Colonic mucosa (tissue), 4 donors: ENCODE results near the gene RAD51B. TPM values are rescaled to one million over a fixed set of nuclear protein-coding genes. Genes with fewer than 3 reads are reported as not detected.

Experiments used
- DNase-seq: peaks from one replicate; pipeline ENCODE4 v3.0.0-alpha.2; 2020
- H3K27ac ChIP-seq: fragments of 200-600 bp; one replicate; pipeline ENCODE4 v1.8.0; 2021
- H3K27me3 ChIP-seq: fragments of 200-600 bp; one replicate; pipeline ENCODE4 v1.8.0; 2021
- H3K36me3 ChIP-seq: fragments of 200-600 bp; one replicate; pipeline ENCODE4 v1.8.0; 2021
- H3K4me1 ChIP-seq: fragments of 200-600 bp; one replicate; pipeline ENCODE4 v1.8.0; 2021; ENCODE audit warnings: mild to moderate bottlenecking
- H3K4me3 ChIP-seq: fragments of 200-600 bp; one replicate; pipeline ENCODE4 v1.8.0; 2021
- H3K9ac ChIP-seq, 2 donors: one replicate each; pipeline ENCODE4 v1.7.0; 2013; ENCODE audit warnings: control low read depth in 2 of 2, low read depth in 2 of 2, low read length in 2 of 2
- H3K9me3 ChIP-seq: fragments of 200-600 bp; one replicate; pipeline ENCODE4 v1.8.0; 2021
- CTCF ChIP-seq: fragments of 200-600 bp; IDR thresholded peaks from one replicate; pipeline ENCODE4 v1.8.0; 2022; ENCODE audit warnings: antibody characterized with exemption, mild to moderate bottlenecking
- intact Hi-C: fragments of 100-400 bp; cut with DNase I; formaldehyde crosslinking; loops from one replicate; pipeline ENCODE4 v1.14.1; 2022
- total RNA-seq, 2 donors: library from RNA; stranded (reverse); fragmentation: NEBNext Ultra II Directional in 1 of 2; extraction: Animal tissue kit (Norgen Biotek cat#: 25700) in 1 of 2; gene quantifications; one replicate each; pipeline ENCODE4 v1.2.1, GENCODE V29; 2021
- donor health status: healthy.
- donor health status: DM: no; HTN: no; CAD: no.
- donor health status: DM: no; HTN: no; CAD: no.

The RAD51B gene
- total RNA-seq, 2 donors from 2014 or later = 12.7 to 22.0 TPM

GRCh38 chr14:68160779-68161546 lies 341.4 kb downstream of the RAD51B start:
- intact Hi-C loops = no loop called here
- no peak for DNase-seq
- Histone ChIP-seq H3K4me1 (no peaks in the 10 kb centered on the region), H3K27ac (no peak overlapping the region), H3K4me3 (no peak overlapping the region), H3K27me3 (no peaks in the 10 kb centered on the region), H3K9ac (no peak overlapping the region), H3K36me3 (no peaks in the 10 kb centered on the region), H3K9me3 (no peaks in the 10 kb centered on the region)
- TF ChIP-seq CTCF = no peak

- no peaks in the 10 kb centered on the region for H3K36me3 ChIP-seq
- no peak for DNase-seq
- intact Hi-C loops = no loop called here
- TF ChIP-seq CTCF = no peak
- no peaks in the 10 kb centered on the region for H3K9me3 ChIP-seq
- H3K9ac ChIP-seq = no peak overlapping the region
- H3K27me3 ChIP-seq = no peaks in the 10 kb centered on the region
- H3K4me3 ChIP-seq = no peak overlapping the region
- no peaks in the 10 kb centered on the region for H3K4me1 ChIP-seq
- no peak overlapping the region for H3K27ac ChIP-seq
These were observed 343.3 kb downstream of the RAD51B start for GRCh38 chr14:68162887-68163286.

GRCh38 chr14:68164711-68165113 lies 345.1 kb downstream of the RAD51B start:
- H3K36me3 ChIP-seq = no peaks in the 10 kb centered on the region
- no peak for TF ChIP-seq CTCF
- intact Hi-C loops = no loop called here
- DNase-seq = no peak
- no peak overlapping the region for H3K9ac ChIP-seq
- H3K4me1 ChIP-seq = no peaks in the 10 kb centered on the region
- H3K27ac ChIP-seq = peak overlapping the region; percentile 36
- H3K4me3 ChIP-seq = no peak overlapping the region
- no peaks in the 10 kb centered on the region for H3K9me3 ChIP-seq
- H3K27me3 ChIP-seq = no peaks in the 10 kb centered on the region

- Histone ChIP-seq H3K4me1 (no peaks in the 10 kb centered on the region), H3K9me3 (no peaks in the 10 kb centered on the region), H3K27me3 (no peaks in the 10 kb centered on the region), H3K4me3 (no peak overlapping the region), H3K27ac (peak overlapping the region; percentile 36), H3K9ac (peak overlapping the region in 1 of 2 donors; percentile 15), H3K36me3 (no peaks in the 10 kb centered on the region)
- intact Hi-C loops = no loop called here
- no peak for DNase-seq
- TF ChIP-seq CTCF = no peak
These were observed 345.8 kb downstream of the RAD51B start for GRCh38 chr14:68165274-68165843.

- no peaks in the 10 kb centered on the region for H3K27me3 ChIP-seq
- H3K4me1 ChIP-seq = no peaks in the 10 kb centered on the region
- TF ChIP-seq CTCF = no peak
- H3K27ac ChIP-seq = peak overlapping the region; percentile 59
- no peak for DNase-seq
- no peaks in the 10 kb centered on the region for H3K36me3 ChIP-seq
- peak overlapping the region in 1 of 2 donors; percentile 37 for H3K9ac ChIP-seq
- no peaks in the 10 kb centered on the region for H3K9me3 ChIP-seq
- no peak overlapping the region for H3K4me3 ChIP-seq
- intact Hi-C loops = no loop called here
These were observed 347.3 kb downstream of the RAD51B start for GRCh38 chr14:68166731-68167382.
